IMR-90 (cell line): ENCODE results near the gene OAS3. TPM values are rescaled to one million over a fixed set of nuclear protein-coding genes. Genes with fewer than 3 reads are reported as not detected.

Experiments
- ATAC-seq: fragments of 200-7000 bp; cut with Tn5 transposase; 2 replicates; pipeline ENCODE4 v1.9.1; 2020; ENCODE audit warnings: low read depth, mild to moderate bottlenecking, moderate library complexity
- BruUV-seq: library from RNA; stranded (reverse); fragments of 400-500 nt; replicated peaks from 2 replicates; lab custom pipeline; 2021; lab: Mats Ljungman, UMichigan
- CTCF ChIA-PET: fragments of 300-600 bp; formaldehyde crosslinking; extraction: SDS; loops from one replicate; lab custom pipeline; 2021; ENCODE audit warnings: antibody characterized with exemption; lab: Yijun Ruan, JAX
- POLR2A ChIA-PET: fragments of 300-600 bp; sonication (Branson Sonifier 250); formaldehyde crosslinking; loops from one replicate; lab custom pipeline; 2022; ENCODE audit warnings: antibody characterized with exemption; ENCODE audit not compliant: unreplicated experiment; lab: Charles Lee
- DNase-seq: peaks from one replicate; pipeline ENCODE4 v3.0.0; 2013
- H2AFZ ChIP-seq: replicated peaks from 2 replicates; pipeline ENCODE3; 2013; ENCODE audit warnings: low read length, mild to moderate bottlenecking; ENCODE audit not compliant: poor library complexity
- H2AK5ac ChIP-seq: 2 replicates; pipeline ENCODE4 v1.6.1; 2013; ENCODE audit warnings: low read depth, low read length, inconsistent platforms
- H2AK9ac ChIP-seq: replicated peaks from 2 replicates; pipeline ENCODE3; 2013; ENCODE audit warnings: mild to moderate bottlenecking, low read depth, low read length, moderate library complexity; ENCODE audit not compliant: poor library complexity
- H2BK120ac ChIP-seq: 2 replicates; pipeline ENCODE4 v1.6.1; 2013; ENCODE audit warnings: low read depth, low read length, inconsistent platforms
- H2BK15ac ChIP-seq: 3 replicates; pipeline ENCODE4 v1.6.1; 2013; ENCODE audit warnings: low read depth, low read length, inconsistent platforms
- H2BK20ac ChIP-seq: 2 replicates; pipeline ENCODE4 v1.6.1; 2013; ENCODE audit warnings: low read depth, mild to moderate bottlenecking, inconsistent platforms, low read length, moderate library complexity
- H2BK5ac ChIP-seq: 2 replicates; pipeline ENCODE4 v1.6.1; 2013; ENCODE audit warnings: mild to moderate bottlenecking, low read depth, low read length, inconsistent platforms; ENCODE audit not compliant: poor library complexity, severe bottlenecking
- H3K14ac ChIP-seq: replicated peaks from 2 replicates; pipeline ENCODE4 v1.6.1; 2013; ENCODE audit warnings: low read depth, low read length, inconsistent platforms
- H3K18ac ChIP-seq: 2 replicates; pipeline ENCODE4 v1.6.1; 2013; ENCODE audit warnings: low read depth, low read length, control low read depth
- H3K23ac ChIP-seq: 2 replicates; pipeline ENCODE4 v1.6.1; 2013; ENCODE audit warnings: low read depth, low read length, inconsistent platforms
- H3K27ac ChIP-seq: 2 replicates; pipeline ENCODE4 v1.5.1; 2013; ENCODE audit warnings: mild to moderate bottlenecking, control low read depth, low read length; ENCODE audit not compliant: insufficient read depth
- H3K27me3 ChIP-seq: 2 replicates; pipeline ENCODE4 v1.6.1; 2013; ENCODE audit warnings: low read length; ENCODE audit not compliant: control insufficient read depth, insufficient read depth
- H3K36me3 ChIP-seq: 2 replicates; pipeline ENCODE4 v1.6.1; 2013; ENCODE audit warnings: low read length, mixed read lengths; ENCODE audit not compliant: control insufficient read depth, insufficient read depth
- H3K4ac ChIP-seq: 2 replicates; pipeline ENCODE4 v1.6.1; 2013; ENCODE audit warnings: low read depth, low read length, inconsistent platforms
- H3K4me1 ChIP-seq: 2 replicates; pipeline ENCODE4 v1.6.1; 2013; ENCODE audit warnings: low read length, mixed read lengths; ENCODE audit not compliant: control insufficient read depth, insufficient read depth
- H3K4me2 ChIP-seq: 2 replicates; pipeline ENCODE4 v1.6.1; 2013; ENCODE audit warnings: low read depth, mild to moderate bottlenecking, control low read depth, low read length, moderate library complexity
- H3K4me3 ChIP-seq: 2 replicates; pipeline ENCODE4 v1.5.1; 2013; ENCODE audit warnings: low read depth, mild to moderate bottlenecking, control low read depth, low read length, moderate library complexity; ENCODE audit not compliant: insufficient read depth
- H3K56ac ChIP-seq: 2 replicates; pipeline ENCODE4 v1.6.1; 2013; ENCODE audit warnings: low read length, inconsistent platforms; ENCODE audit not compliant: insufficient read depth; ENCODE audit errors: extremely low read depth
- H3K79me1 ChIP-seq, 2 experiments: 2 replicates each; pipeline ENCODE4 v1.6.1; 2013; ENCODE audit warnings: low read length in 2 of 2, inconsistent platforms in 1 of 2, low read depth in 1 of 2
- H3K9ac ChIP-seq: 2 replicates; pipeline ENCODE4 v1.6.1; 2013; ENCODE audit warnings: low read depth, low read length, control low read depth
- H3K9me1 ChIP-seq: 2 replicates; pipeline ENCODE4 v1.6.1; 2013; ENCODE audit warnings: low read length, inconsistent platforms; ENCODE audit not compliant: insufficient read depth
- H3K9me3 ChIP-seq: 2 replicates; pipeline ENCODE4 v1.6.1; 2013; ENCODE audit warnings: low read length; ENCODE audit not compliant: control insufficient read depth, insufficient read depth
- H4K20me1 ChIP-seq: 2 replicates; pipeline ENCODE4 v1.6.1; 2013; ENCODE audit warnings: low read length, inconsistent platforms; ENCODE audit not compliant: insufficient read depth
- H4K5ac ChIP-seq: 2 replicates; pipeline ENCODE4 v1.6.1; 2013; ENCODE audit warnings: mild to moderate bottlenecking, low read depth, low read length, control low read depth
- H4K8ac ChIP-seq, 2 experiments: 2 replicates each; pipeline ENCODE4 v1.6.1; 2013; ENCODE audit warnings: low read depth in 2 of 2, low read length in 2 of 2, control low read depth in 1 of 2, inconsistent platforms in 1 of 2
- H4K91ac ChIP-seq: 2 replicates; pipeline ENCODE4 v1.6.1; 2013; ENCODE audit warnings: low read depth, low read length, inconsistent platforms; ENCODE audit not compliant: insufficient read depth
- CEBPB ChIP-seq: IDR thresholded peaks from 2 replicates; pipeline ENCODE4 v1.6.1; 2012; ENCODE audit warnings: low read depth, low read length, improper control_type of control experiment
- FOS ChIP-seq: fragments of 150-350 bp; IDR thresholded peaks from 2 replicates; pipeline ENCODE4 v1.6.1; 2016; ENCODE audit warnings: low read depth, low read length
- MAFK ChIP-seq: IDR thresholded peaks from 2 replicates; pipeline ENCODE4 v1.6.1; 2012; ENCODE audit warnings: low read depth, low read length, improper control_type of control experiment
- RCOR1 ChIP-seq: IDR thresholded peaks from 2 replicates; pipeline ENCODE4 v1.6.1; 2012; ENCODE audit warnings: mild to moderate bottlenecking, low read length, improper control_type of control experiment; ENCODE audit not compliant: insufficient replicate concordance
- RFX5 ChIP-seq: IDR thresholded peaks from 2 replicates; pipeline ENCODE4 v1.8.0; 2012; ENCODE audit warnings: low read depth, mild to moderate bottlenecking, low read length, moderate library complexity
- SMC3 ChIP-seq: fragments of 150-350 bp; IDR thresholded peaks from 2 replicates; pipeline ENCODE4 v1.6.1; 2016; ENCODE audit warnings: low read depth, mild to moderate bottlenecking, antibody characterized with exemption, low read length, moderate library complexity
- WGBS, 2 experiments: methylation state at CpG; one replicate each; pipeline versions ENCODE4 v1.1.5 to v1.1.7; 2013; ENCODE audit warnings: missing lambda C conversion rate in 2 of 2; ENCODE audit not compliant: insufficient read length in 1 of 2; ENCODE audit errors: extremely low coverage in 2 of 2; 5-methylcytosine and 5-hydroxymethylcytosine counted together
- dilution Hi-C: fragments of 300-500 bp; cut with HindIII; formaldehyde crosslinking; loops from one replicate; pipeline ENCODE4 v1.14.3; 2018; ENCODE audit warnings: low sequenced_read_pairs; ENCODE audit not compliant: unreplicated experiment
- in situ Hi-C: fragments of 300-500 bp; cut with MboI; formaldehyde crosslinking; loops from 3 replicates; pipeline ENCODE4 v1.14.3; 2019; ENCODE audit warnings: low sequenced_read_pairs, inconsistent platforms, mixed read lengths
- intact Hi-C: fragments of 100-400 bp; cut with micrococcal nuclease; formaldehyde crosslinking; loops from 2 replicates; pipeline ENCODE4 v1.10.0; 2022
- polyA plus RNA-seq, 3 experiments: library from polyadenylated mRNA; depleted of rRNA; stranded (reverse); fragments of >200 nt; gene quantifications; 2 replicates each; pipeline ENCODE4 v1.2.3, GENCODE V29; 2012; ENCODE audit warnings: low replicate concordance in 1 of 3
- total RNA-seq: library from RNA; depleted of rRNA; stranded (reverse); fragments of >200 nt; gene quantifications from 2 replicates; pipeline ENCODE4 v1.2.3, GENCODE V29; 2012
- TF ChIP-seq, protein P1 (sequence below): fragments of 150-350 bp; IDR thresholded peaks from 2 replicates; pipeline ENCODE4 v1.6.1; 2017; ENCODE audit warnings: mild to moderate bottlenecking, antibody characterized with exemption, low read length, low read depth
- TF ChIP-seq, protein P2 (sequence below): conservative IDR thresholded peaks from 2 replicates; pipeline ENCODE4 v1.5.1; 2012; ENCODE audit warnings: mild to moderate bottlenecking, low read depth, low read length, improper control_type of control experiment
- TF ChIP-seq, protein P3 (sequence below): fragments of 150-350 bp; IDR thresholded peaks from 2 replicates; pipeline ENCODE4 v1.6.1; 2016; ENCODE audit warnings: low read depth, mild to moderate bottlenecking, low read length, moderate library complexity, borderline replicate concordance

OAS3 gene
- total and polyA plus RNA-seq, 2 of the 4 experiments (the other 2 are of a cell fraction) = 4.1 to 7.8 TPM

DNA sequence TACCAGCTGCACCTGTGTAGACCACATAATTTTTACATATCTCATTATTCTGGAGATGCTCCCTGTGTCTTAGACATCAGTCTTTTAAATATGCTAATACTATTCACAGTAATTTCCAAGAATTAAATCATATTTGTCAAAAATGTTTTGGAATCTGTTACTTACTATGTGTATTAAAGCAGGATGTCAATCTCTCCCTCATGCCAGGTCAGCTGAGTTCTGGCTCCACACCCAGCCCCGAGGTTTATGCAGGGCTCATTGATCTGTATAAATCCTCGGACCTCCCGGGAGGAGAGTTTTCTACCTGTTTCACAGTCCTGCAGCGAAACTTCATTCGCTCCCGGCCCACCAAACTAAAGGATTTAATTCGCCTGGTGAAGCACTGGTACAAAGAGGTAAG lies 67.9 kb downstream of the OAS3 start:
- no peak overlapping the region for H4K5ac ChIP-seq
- H3K4me3 ChIP-seq = no peak overlapping the region
- ChIA-PET CTCF (interaction anchor here (2.3 kb wide), 1 partner anchor 13 kb away, joined by 6 read pairs; no protein-coding TSS in a partner anchor), POLR2A (no interaction called here)
- no peaks in the 10 kb centered on the region for H3K4me1 ChIP-seq
- in situ Hi-C loops (no loop called here), intact Hi-C loops (no loop called here), dilution Hi-C loops (no loop called here)
- no peak overlapping the region for H2AK9ac ChIP-seq
- no peak overlapping the region for H3K23ac ChIP-seq
- no peak overlapping the region for H3K14ac ChIP-seq
- no peak overlapping the region for H3K4me2 ChIP-seq
- H2AFZ ChIP-seq = no peak overlapping the region
- H3K9me3 ChIP-seq = no peaks in the 10 kb centered on the region
- H4K8ac ChIP-seq = no peak overlapping the region
- H4K20me1 ChIP-seq = no peaks in the 10 kb centered on the region
- no peaks in the 10 kb centered on the region; the same call in 1 of the 2 replicates for H3K27me3 ChIP-seq
- H2BK120ac ChIP-seq = no peak overlapping the region
- H3K9ac ChIP-seq = no peak overlapping the region
- H3K9me1 ChIP-seq = no peaks in the 10 kb centered on the region
- no TSS peak for BruUV-seq
- ATAC-seq = no peak
- H3K56ac ChIP-seq = no peak overlapping the region
- TF ChIP-seq SMC3 (no peak), FOS (no peak), RFX5 (no peak), CEBPB (no peak), MAFK (no peak), RCOR1 (no peak)
- TF ChIP-seq, protein P1, sequence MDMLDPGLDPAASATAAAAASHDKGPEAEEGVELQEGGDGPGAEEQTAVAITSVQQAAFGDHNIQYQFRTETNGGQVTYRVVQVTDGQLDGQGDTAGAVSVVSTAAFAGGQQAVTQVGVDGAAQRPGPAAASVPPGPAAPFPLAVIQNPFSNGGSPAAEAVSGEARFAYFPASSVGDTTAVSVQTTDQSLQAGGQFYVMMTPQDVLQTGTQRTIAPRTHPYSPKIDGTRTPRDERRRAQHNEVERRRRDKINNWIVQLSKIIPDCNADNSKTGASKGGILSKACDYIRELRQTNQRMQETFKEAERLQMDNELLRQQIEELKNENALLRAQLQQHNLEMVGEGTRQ = no peak
- TF ChIP-seq, protein P2, sequence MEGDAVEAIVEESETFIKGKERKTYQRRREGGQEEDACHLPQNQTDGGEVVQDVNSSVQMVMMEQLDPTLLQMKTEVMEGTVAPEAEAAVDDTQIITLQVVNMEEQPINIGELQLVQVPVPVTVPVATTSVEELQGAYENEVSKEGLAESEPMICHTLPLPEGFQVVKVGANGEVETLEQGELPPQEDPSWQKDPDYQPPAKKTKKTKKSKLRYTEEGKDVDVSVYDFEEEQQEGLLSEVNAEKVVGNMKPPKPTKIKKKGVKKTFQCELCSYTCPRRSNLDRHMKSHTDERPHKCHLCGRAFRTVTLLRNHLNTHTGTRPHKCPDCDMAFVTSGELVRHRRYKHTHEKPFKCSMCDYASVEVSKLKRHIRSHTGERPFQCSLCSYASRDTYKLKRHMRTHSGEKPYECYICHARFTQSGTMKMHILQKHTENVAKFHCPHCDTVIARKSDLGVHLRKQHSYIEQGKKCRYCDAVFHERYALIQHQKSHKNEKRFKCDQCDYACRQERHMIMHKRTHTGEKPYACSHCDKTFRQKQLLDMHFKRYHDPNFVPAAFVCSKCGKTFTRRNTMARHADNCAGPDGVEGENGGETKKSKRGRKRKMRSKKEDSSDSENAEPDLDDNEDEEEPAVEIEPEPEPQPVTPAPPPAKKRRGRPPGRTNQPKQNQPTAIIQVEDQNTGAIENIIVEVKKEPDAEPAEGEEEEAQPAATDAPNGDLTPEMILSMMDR = no peak
- TF ChIP-seq, protein P3, sequence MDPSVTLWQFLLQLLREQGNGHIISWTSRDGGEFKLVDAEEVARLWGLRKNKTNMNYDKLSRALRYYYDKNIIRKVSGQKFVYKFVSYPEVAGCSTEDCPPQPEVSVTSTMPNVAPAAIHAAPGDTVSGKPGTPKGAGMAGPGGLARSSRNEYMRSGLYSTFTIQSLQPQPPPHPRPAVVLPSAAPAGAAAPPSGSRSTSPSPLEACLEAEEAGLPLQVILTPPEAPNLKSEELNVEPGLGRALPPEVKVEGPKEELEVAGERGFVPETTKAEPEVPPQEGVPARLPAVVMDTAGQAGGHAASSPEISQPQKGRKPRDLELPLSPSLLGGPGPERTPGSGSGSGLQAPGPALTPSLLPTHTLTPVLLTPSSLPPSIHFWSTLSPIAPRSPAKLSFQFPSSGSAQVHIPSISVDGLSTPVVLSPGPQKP = no peak
- no peak overlapping the region for H2AK5ac ChIP-seq
- WGBS, 2 experiments = 37% methylated on average over 3 of the region's 7 CpGs; no CpG with 5 or more reads in 1 of the 2 experiments
- H3K27ac ChIP-seq = no peak overlapping the region
- H3K18ac ChIP-seq = no peak overlapping the region
- H3K4ac ChIP-seq = no peak overlapping the region
- no peak overlapping the region for H4K91ac ChIP-seq
- no peak overlapping the region for H2BK15ac ChIP-seq
- no peak overlapping the region for H2BK20ac ChIP-seq
- no peaks in the 10 kb centered on the region for H3K79me1 ChIP-seq
- DNase-seq = no peak
- no peaks in the 10 kb centered on the region for H3K36me3 ChIP-seq
- H2BK5ac ChIP-seq = no peak overlapping the region
